ENCODE data around the gene SORCS2.

SORCS2 gene

DNA sequence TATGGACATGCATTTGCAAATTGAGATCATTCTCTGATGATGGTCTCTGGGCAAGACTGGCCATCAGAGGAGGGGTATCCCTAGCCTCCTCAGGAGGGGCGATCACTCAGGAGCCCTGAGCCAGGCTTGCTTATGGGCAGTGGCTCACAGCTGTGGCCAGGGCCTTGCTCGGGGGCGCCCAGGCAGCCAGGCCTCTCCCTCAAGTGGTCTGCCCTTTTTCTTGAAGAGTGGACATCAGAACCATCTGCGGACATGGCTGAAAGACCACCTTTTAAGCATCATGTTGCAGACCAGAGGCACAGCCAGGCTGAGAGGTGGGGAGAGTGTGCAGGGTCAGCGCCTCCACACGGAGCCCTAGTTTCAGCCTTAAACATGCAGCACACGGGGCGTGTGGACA is 349.1 kb downstream of the SORCS2 start:
- DNase-seq, result no peak

DNA sequence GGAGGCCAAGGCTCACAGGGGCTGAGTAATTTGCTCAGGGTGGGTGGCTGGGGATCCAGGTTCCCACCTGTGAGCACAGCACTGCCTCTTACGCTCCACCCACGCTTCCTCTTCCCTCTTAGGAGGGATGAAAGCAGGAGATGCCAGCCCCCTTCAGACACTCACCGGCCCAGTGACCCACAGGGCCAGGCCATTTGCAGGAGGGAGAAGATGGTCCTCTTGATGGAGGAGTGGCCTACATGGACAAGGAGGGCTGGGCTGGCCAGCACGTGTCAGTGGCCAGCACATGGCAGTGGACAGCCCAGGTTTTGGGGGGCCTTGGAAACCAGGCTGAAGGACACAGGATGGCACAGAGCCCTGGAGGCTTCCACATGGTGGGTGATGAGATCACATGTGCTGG is 350.4 kb downstream of the SORCS2 start:
- DNase-seq, result no peak

DNA sequence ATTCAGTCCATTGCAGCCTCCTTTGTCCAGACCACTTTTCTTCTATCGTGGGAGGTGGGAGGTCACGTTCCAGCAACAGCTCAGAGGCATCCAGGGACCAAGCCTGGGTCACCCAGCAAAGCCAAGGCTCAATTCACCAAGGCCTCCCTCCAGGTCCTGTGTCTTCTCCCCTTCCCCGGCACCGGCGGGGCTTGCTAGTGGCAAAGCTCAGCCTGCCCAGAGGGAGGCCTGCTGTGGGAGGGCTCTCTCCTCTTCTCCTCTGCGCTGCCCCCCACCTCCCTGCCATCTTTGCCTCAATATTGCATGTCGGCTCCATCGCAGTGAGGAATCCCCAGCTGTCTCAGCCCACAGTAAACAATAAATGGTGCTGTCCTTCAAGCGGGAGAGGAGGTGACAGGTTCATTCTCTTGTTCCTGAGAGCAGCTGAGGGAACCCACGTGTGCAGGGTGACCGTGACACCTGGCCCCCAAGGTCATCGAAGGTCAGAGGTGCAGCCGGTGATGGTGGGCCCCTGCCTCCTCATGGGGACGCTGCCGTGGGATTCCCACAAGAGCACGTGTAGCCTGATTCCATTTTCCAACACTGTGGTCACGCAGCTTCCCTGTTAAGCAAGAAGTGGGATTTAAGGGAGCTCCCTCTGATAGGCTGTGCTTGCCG is 353.9 kb downstream of the SORCS2 start:
- DNase-seq, result no peak

DNA sequence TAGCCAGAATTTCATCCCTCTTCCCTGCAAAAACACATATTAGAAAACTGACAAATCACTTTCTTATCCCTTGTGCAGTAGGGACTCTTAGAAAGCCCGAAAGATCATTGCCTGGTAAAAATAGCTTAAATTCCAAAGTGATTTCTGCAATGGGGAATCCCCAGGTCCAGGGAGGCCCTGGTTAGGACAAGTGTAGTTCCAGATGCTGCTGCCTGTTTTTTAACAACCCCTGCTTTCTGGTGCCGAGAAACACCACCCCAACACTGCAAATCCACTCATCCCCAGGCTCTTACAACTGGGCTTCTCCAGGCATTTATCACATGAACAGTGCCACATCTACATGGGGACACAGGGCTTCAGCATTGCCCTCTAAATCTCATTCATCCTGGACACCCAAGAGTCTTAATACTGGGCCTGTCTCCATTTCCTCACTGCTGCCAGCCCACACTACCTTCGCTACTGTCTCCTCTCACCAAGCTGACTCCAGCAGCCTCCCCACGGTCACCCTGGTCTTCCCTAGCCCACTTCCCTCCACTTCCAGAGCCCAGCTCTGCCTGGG is 354.6 kb downstream of the SORCS2 start:
- peak; percentile 71 for DNase-seq

DNA sequence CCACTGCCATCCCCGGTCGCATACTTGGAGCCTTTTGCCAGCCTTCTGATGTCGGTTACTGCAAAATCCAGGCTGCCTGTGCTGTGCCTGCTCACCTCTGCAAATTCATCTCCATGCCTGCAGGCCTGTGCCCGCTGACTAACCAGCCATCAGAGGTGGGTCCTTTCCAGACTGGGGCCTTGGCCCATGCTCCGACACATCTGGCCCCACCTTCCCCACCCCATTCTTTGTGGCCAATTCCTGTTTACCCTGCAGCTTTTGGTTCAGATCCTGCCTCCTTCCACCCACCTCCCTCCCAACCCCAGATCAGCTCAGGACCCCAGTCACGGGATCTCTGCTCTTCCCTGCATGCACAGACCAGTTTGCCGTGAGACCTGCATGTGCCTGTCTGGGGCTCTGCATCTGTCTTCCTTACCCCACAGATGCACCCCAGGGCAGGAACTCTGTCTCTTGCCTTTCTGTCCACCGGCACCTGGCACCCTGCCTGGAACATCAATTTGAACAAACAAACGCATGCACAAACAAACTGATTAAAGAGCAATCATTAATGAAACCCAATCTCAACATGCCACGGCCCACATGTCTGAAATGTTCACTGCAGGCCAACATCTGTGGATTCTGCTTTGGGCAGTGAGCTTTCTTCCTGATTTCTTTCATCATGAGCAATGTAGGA is 355.2 kb downstream of the SORCS2 start:
- DNase-seq, result no peak

DNA sequence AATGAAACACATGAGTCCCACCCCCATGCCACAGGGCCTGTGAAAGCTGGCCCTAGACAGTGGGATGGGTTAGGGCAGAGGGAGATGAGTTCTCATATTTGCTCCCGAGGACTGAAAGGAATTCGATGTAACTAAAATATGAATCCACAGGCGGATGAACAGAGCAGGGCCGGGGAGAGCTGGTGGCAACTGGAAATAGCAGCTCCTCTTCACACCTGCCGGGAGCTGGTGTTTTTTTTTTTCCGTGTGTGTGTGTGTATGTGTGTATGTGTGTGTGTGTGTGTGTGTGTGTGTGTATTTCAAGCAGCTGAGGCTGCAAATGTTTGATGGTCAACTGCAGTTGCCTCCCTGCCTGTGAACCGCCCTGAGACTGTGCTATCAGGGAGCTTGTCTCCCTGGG is 357.5 kb downstream of the SORCS2 start:
- DNase-seq, result no peak

DNA sequence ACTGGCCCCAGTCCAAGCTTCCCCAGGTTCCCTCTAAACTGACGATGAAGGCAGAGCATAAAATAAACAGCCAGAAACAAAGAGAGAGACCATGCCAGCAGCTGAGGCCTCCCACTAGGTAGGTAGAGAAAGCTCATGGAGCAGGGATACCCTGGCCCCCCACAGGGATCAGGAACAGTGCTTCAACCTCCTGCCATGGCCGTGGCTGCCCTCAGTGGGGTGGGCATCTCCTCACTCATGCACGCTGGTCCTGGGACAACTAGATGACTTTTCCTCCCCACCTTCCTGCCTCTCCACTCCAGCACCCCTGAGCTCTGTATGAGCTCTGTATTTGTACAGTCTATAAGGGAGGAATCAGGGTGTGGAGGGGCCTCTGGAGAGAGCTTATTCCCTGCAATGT is 360.1 kb downstream of the SORCS2 start:
- DNase-seq, result no peak

DNA sequence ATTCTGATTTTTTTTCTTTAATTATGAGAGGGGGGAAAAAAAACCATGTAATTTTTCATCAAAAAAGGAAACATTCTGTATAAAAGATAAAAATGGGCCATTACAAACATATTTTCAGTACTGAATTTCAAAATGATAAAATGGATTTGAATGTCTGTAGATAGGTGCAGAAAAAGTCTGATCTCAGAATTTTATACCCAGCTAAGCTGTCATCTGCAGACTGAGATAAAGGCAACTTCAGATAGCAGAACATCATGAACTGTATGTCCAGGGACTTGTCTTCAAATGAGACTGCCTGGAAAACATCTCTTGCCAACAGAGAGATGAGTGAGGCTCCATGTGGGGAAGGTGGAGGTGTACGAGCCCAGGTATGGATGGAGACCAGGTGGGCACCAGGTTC is 360.9 kb downstream of the SORCS2 start:
- no peak for DNase-seq

DNA sequence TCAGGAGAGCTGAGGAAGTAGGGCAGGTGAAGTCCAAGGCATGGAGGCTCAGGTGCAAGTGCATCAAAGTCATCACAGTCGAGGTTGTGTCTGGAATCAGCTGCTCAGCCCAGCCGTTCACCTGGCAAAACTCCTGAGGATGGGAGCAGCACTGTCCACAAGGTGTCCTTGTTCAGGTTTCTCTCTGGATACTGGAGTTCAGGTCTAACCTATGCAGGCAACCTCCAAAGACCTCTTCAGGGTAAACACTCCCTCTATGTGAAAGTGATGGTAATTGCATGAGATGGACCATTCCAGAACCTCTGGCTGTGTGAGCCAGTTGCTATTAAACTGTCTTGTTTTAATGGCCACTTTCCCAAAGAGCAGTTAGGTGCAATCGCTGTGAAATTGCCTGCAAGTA is 362.6 kb downstream of the SORCS2 start:
- DNase-seq, result no peak

DNA sequence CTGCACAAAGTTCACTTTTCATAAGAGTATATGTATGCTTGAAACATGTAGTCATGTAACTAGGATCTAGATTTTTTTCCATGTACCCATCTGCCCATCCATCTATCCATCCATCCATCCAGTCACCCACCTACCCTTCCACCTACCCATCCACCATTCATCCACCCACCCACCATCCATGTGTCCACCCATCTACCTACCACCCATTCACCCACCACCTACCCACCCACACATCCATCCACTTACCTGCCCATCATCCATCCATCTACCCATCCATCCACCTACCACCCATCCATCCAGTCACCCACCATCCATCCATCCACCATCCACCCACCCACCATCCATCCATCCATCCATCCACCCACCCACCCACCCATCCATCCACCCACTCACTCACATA is 364.2 kb downstream of the SORCS2 start:
- no peak for DNase-seq

DNA sequence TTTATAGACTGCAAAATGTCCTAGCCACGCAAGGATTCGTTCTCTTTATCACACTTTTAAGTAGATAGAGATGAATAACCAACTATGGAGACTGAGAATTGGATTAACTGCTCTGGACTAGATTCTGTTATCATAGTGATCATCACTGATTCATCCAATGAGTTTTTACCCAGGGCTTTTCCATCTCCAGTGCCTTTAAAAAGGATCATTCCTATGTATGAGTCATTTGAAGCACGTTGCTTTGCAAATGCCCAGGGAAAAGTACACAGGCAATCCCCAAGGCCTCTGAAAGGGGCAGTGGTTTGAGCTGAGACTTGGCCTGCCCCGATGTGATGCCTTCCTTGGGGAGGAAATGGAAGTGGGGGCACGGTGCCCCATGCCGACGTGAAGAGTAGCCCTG is 365.1 kb downstream of the SORCS2 start:
- DNase-seq, result peak; percentile 86

DNA sequence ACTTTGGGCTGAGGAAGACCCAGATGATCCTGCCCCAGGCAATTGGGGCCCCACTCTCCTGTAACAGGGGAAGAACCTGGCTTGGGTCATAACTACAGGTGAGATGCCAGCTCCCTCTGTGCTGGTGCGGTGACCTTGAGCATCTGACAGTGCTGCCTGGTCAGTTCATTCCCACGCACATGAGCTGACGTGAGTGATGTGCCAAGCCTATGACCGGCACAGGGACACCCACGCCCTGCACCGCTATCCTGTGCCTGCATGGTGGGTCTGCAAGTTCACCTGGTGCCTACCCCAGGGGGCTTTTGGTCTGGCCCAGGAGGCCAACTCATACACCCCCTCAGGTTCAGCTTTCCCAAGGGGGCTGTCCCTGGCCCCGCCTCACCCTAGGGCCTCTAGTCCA is 366.1 kb downstream of the SORCS2 start:
- DNase-seq, result no peak

DNA sequence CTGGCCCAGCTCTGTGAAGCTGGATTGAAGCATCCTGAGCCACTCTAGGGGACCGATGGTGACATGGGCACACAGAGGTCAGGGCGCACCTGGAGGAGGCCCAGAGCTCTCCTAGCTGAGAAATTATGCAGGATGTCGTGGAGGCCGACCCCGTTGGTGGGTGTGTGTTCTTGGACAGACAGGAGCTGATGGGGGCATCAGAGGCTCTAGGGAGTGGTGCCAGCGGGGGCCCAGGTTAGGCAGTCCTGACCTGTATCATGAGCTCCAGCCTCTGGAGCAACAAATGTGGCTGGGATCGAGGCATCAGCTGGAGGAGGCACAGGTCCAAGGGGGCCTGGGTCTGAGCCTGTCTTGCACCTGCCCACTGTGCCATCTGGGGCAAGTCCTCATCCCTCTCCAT is 367.0 kb downstream of the SORCS2 start:
- DNase-seq, result no peak

DNA sequence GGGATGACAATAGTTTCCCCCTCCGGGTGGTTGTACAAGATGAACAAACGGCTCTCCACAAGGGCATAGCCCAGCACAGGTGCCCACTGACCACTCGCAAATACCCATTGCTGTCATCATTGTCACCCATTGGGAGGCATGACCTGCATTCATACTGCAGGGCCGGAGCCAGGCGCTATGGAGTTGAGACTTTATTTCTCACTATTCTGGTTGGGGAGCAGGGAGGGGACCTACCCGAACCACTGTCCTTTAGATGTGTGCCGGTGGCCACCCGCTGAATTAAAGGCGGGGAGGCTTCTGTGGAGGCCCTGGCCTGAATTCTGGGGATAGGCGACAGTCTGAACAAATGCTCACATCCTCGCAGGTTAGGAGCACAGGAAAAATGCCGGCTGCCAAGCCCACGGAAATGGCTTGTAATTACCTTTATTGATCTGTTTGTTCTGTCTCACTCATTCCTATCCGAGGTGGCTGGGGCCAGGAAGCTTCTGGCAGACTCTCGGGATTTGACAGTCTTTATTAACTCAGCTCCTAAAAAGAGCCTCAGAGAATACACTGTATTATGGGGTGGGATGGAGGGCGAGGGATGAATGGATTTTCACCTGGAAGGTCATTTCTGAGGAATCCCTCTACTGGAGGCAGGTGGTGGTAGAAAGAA is 367.5 kb downstream of the SORCS2 start:
- no peak for DNase-seq

DNA sequence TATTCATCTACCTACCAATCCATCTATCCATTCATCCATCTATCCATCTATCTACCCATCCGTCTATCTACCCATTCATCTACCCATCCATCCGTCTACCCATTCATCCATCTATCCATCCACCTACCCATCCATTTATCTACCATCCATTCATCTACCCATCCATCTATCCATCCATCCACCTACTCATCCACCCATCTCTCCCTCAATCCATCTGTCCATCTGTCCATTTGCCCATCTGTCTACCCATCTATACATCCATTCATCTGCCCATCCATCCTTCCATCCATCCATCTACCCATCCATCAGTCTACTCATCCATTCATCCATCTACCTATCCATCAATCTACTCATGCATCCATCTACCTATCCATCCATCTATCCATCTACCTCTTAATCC is 369.2 kb downstream of the SORCS2 start:
- DNase-seq, result no peak

DNA sequence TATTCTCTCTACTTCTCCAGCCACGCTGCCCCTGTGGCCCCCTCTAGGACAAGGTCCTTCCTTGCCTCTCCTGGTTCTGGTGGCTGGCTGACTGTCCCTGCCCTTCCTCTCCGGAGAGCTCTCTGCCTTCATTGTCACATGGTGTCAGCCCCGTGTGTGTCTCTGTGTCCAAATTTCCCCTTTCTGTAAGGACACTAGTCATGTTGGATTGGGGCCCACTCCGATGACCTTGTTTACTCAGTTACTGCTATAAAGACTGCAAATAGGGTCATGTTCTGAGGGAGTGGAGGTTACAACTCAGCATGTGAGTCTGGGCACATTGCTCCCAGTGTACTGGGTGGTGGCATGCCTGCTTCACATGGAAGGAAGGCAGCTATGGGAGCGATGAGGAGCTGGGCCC is 371.9 kb downstream of the SORCS2 start:
- DNase-seq, result no peak

DNA sequence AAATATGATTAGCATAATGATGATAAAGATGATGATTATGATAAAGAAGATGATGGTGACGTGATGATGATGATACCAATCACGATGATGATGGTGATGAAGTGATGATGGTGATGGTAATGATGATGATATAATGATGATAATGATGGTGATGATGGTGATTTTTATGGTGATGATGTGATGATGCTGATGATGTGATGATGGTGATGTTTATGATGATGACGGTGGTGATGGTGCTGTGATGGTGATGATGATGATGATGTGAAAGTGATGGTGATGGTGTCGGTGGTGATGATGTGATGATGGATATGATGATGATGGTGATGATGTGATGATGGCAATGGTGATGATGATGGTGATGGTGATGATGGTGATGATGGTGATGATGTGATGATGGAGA is 373.1 kb downstream of the SORCS2 start:
- no peak for DNase-seq

DNA sequence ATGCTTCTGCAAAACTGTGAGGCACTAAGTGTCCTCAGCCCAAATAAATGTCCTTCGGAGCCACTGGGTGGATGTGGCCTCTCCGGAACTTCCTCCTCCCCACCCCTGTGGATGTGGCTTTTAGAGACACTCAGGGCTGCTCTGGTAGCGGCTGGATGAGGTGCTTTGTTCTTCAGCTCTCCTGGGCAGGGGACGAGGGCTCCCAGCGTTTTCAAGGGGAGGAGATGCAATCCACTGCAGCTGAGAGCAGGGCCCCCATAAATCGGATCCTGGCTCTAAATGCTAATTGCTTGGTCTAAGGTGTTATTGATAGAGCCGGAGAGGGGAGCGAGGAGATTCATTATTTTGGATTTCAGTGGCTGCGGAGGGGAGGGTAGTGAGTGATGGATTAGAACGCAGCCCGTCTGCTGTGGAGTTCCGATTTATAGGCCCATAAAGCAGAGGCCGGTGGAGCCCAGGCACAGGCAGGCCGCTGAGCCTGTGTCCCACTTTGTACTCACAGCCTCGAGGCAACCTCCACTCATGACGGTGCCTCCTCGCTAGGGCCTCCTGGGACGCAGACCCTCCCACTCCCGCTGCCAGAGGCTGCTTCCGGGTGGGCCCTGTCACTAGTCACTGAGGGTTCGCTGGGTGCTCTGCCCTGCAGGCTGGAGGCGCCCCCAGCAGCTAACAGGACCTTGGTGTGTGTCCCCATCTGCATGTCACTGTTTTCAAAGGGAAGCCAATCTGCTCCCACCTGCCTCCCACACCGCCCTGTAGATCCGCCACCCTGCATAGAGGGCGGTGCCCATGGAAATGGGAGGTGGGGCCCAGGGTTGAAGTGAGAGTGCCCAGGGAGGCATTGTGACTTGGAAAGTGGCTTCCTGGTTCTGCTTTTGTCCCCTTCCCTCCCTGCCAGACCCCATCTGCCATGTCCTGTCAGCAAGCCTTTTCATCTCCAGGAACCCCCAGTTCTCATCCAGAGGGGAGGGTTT is 377.8 kb downstream of the SORCS2 start:
- DNase-seq, result no peak

DNA sequence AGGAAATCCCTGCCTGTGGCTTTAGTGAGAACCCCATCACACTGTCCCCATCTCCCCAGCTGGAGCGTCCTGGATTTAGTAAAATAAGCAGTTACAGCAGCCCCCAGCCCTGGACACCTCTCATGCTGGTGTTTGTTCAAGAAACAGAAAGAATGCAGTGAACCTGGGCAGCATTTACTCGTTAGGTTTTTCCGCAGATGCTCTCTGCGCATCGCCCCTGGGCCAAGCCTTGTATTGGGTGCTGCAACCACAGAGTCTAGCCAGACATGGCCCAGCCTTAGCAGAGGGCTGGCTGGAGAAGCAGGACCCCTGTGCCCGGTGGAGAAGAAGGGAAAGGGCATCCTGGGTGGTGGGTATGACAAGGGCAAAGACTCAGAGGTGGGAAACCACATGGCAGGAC is 378.7 kb downstream of the SORCS2 start:
- no peak for DNase-seq

DNA sequence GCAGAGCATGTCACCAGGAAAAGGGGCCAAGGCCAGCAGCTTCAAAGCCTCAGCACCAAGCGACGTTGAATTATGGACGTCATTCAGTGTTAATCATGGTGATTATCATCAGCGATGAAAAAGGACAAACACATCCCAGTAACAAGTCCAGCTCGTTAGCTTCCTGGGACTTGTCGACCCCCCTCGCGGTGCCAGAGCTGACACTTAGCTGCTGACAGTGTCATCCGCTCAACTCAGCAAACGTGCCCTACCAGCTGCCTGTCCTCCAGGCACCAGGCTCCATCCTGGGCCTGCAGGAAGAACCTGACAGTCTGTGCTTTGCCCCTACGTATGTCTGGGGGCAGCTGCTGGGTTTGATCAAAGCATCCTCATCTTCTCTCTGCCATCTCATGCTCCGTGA is 379.4 kb downstream of the SORCS2 start:
- DNase-seq, result no peak

DNA sequence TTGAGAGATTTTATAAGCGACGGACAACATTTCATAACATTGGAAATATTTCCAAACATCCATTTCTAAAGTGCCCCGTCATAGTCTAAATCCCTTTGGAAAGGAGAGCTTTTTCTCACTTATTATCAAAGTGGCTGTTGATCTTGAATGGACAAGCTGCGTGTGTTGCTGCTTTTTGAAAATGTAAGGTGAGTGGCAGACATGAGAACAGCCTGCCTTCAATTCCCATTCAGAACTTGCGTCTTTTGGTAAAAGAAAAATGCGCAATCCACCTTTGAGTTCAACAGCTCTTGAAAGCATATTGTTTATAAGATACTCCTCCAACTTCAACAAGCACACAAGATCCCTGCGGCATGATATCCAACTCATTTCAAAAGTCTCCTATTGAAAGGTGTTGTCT is 380.6 kb downstream of the SORCS2 start:
- no peak for DNase-seq

DNA sequence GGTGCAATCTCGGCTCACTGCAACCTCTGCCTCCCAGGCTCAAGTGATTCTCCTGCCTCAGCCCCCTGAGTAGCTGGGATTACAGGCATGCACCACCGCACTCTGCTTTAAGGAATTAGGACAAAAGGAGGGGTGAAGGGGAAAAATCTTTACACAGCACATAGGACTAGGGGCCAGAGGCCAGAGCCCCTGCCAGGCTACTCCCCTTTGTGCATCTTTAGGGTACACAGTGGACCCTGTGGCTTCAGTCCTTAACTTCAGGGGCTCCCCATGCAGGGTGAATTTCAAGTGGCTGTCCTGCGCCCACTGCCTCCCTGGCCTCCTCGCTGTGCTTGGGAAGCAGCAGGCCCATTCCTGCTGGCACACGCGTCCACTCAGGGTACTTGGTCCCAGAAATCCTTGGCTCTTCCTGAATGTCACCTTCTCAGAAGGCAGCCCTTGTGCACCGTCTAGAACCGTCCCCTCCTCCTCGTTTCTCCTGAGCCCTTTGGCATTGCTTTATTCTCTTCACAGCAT is 381.3 kb downstream of the SORCS2 start:
- DNase-seq, result no peak

Measured in fibroblast of upper back skin (primary cell).